Smooth muscle cell (in vitro differentiated cells): ENCODE results near the gene CPNE9. TPM values are rescaled to one million over a fixed set of nuclear protein-coding genes. Genes with fewer than 3 reads are reported as not detected.

Experiments used
- DNase-seq: peaks from one replicate; lab custom pipeline; 2025; ENCODE audit not compliant: unreplicated experiment; lab: John Stamatoyannopoulos, UW
- H2AFZ ChIP-seq: fragments of 200-600 bp; sonication (generic); 2 replicates; pipeline ENCODE4 v1.6.0; 2016; ENCODE audit warnings: antibody characterized with exemption, low read depth, mild to moderate bottlenecking
- H3F3A ChIP-seq: fragments of 200-600 bp; sonication (generic); 2 replicates; pipeline ENCODE4 v1.6.0; 2017; ENCODE audit warnings: antibody characterized with exemption, low read depth
- H3K27ac ChIP-seq: fragments of 200-600 bp; sonication (generic); 2 replicates; pipeline ENCODE4 v1.5.1; 2016; ENCODE audit warnings: low read depth, mild to moderate bottlenecking
- H3K27me3 ChIP-seq: fragments of 200-600 bp; sonication (generic); 2 replicates; pipeline ENCODE4 v1.6.1; 2016; ENCODE audit warnings: low read depth, mild to moderate bottlenecking
- H3K36me3 ChIP-seq: fragments of 200-600 bp; sonication (generic); 2 replicates; pipeline ENCODE4 v1.5.1; 2016; ENCODE audit warnings: low read depth
- H3K4me1 ChIP-seq: fragments of 200-600 bp; sonication (generic); 2 replicates; pipeline ENCODE4 v1.5.1; 2016; ENCODE audit warnings: low read depth
- H3K4me2 ChIP-seq: fragments of 200-600 bp; sonication (generic); 2 replicates; pipeline ENCODE4 v1.6.0; 2016; ENCODE audit warnings: mild to moderate bottlenecking
- H3K4me3 ChIP-seq: fragments of 200-600 bp; sonication (generic); 2 replicates; pipeline ENCODE4 v1.5.1; 2016; ENCODE audit warnings: mild to moderate bottlenecking
- H3K79me2 ChIP-seq: fragments of 200-600 bp; sonication (generic); 2 replicates; pipeline ENCODE4 v1.6.0; 2016; ENCODE audit warnings: low read depth, mild to moderate bottlenecking
- H3K9ac ChIP-seq: fragments of 200-600 bp; sonication (generic); 2 replicates; pipeline ENCODE4 v1.6.0; 2016; ENCODE audit warnings: low read depth
- H3K9me3 ChIP-seq: fragments of 200-600 bp; sonication (generic); replicated peaks from 2 replicates; pipeline ENCODE4 v1.5.1; 2016; ENCODE audit warnings: low read depth
- H4K20me1 ChIP-seq: fragments of 200-600 bp; sonication (generic); 2 replicates; pipeline ENCODE4 v1.6.0; 2016; ENCODE audit warnings: low read depth
- CTCF ChIP-seq: fragments of 200-600 bp; sonication (generic); IDR thresholded peaks from 2 replicates; pipeline ENCODE4 v1.5.1; 2017; ENCODE audit warnings: borderline replicate concordance, mild to moderate bottlenecking, antibody characterized with exemption; ENCODE audit not compliant: insufficient read depth, poor library complexity, severe bottlenecking
- WGBS: methylation state at CpG from one replicate; pipeline ENCODE4 v1.1.7; 2016; ENCODE audit warnings: low lambda C conversion rate; 5-methylcytosine and 5-hydroxymethylcytosine counted together
- polyA plus RNA-seq: library from polyadenylated mRNA; unstranded; fragments of >200 nt; fragmentation: Nextera tagmentation; extraction: Ambion mirVana; gene quantifications from 2 replicates; pipeline ENCODE4 v1.2.1, GENCODE V29; 2016
- total RNA-seq: library from RNA; depleted of rRNA; stranded (reverse); fragments of >200 nt; gene quantifications from 2 replicates; pipeline ENCODE4 v1.2.3, GENCODE V29; 2014

The CPNE9 gene
- total and polyA plus RNA-seq, 2 experiments from 2014 or later = not detected

GRCh38 chr3:9777694-9778021 is 74.0 kb downstream of the CPNE9 start:
- Histone ChIP-seq H3K9me3 (no peaks in the 10 kb centered on the region), H3K79me2 (no peaks in the 10 kb centered on the region), H3K4me3 (no peak overlapping the region), H3F3A (no peaks in the 10 kb centered on the region), H4K20me1 (peaks cover 7% of the 10 kb centered on the region), H3K36me3 (no peaks in the 10 kb centered on the region), H3K27ac (no peak overlapping the region), H3K9ac (no peak overlapping the region), H3K4me2 (no peak overlapping the region), H2AFZ (no peak overlapping the region), H3K27me3 (no peaks in the 10 kb centered on the region), H3K4me1 (no peaks in the 10 kb centered on the region)
- no peak for DNase-seq
- 94% methylated on average over 1 of the region's 1 CpG for WGBS
- TF ChIP-seq CTCF = no peak

- no peak for DNase-seq
- no peak overlapping the region for H3K4me2 ChIP-seq
- no peak for TF ChIP-seq CTCF
Measured at GRCh38 chr3:9778143-9779074, 74.8 kb downstream of the CPNE9 start.

GRCh38 chr3:9779075-9779593 is 75.5 kb downstream of the CPNE9 start:
- no peak for DNase-seq
- TF ChIP-seq CTCF = no peak
- H3F3A ChIP-seq = no peaks in the 10 kb centered on the region
- H3K9ac ChIP-seq = no peak overlapping the region
- no peaks in the 10 kb centered on the region for H3K36me3 ChIP-seq
- WGBS = 95% methylated on average over 6 of the region's 6 CpGs
- H3K27me3 ChIP-seq = no peaks in the 10 kb centered on the region
- no peak overlapping the region for H2AFZ ChIP-seq
- peaks cover 7% of the 10 kb centered on the region for H4K20me1 ChIP-seq
- no peak overlapping the region for H3K4me2 ChIP-seq
- H3K4me1 ChIP-seq = no peaks in the 10 kb centered on the region
- H3K79me2 ChIP-seq = no peaks in the 10 kb centered on the region
- no peak overlapping the region for H3K27ac ChIP-seq
- H3K4me3 ChIP-seq = no peak overlapping the region
- H3K9me3 ChIP-seq = no peaks in the 10 kb centered on the region

More at GRCh38 chr3:9778143-9779074, 74.8 kb downstream of the CPNE9 start:
- H3K79me2 ChIP-seq = no peaks in the 10 kb centered on the region
- no peaks in the 10 kb centered on the region for H3K4me1 ChIP-seq
- peak overlapping the region; percentile 17 for H3K27ac ChIP-seq
- H3K36me3 ChIP-seq = no peaks in the 10 kb centered on the region
- no peak overlapping the region for H2AFZ ChIP-seq
- H3K9me3 ChIP-seq = no peaks in the 10 kb centered on the region
- peaks cover 7% of the 10 kb centered on the region for H4K20me1 ChIP-seq
- H3K27me3 ChIP-seq = no peaks in the 10 kb centered on the region
- no peak overlapping the region for H3K9ac ChIP-seq
- H3K4me3 ChIP-seq = no peak overlapping the region
- H3F3A ChIP-seq = no peaks in the 10 kb centered on the region
- whole genome bisulfite sequencing = 96% methylated on average over 5 of the region's 5 CpGs

Other genes with a start within 250 kb of the CPNE9 start
- not detected in 2 replicates for gene LHFPL4, start 150.0 kb upstream of the CPNE9 start, total RNA-seq
- 0.08 and 0.48 TPM in 2 replicates for gene LHFPL4, start 150.0 kb upstream of the CPNE9 start, polyA plus RNA-seq
- gene MTMR14, start 54.3 kb upstream of the CPNE9 start, total RNA-seq = 13.6 and 14.0 TPM in 2 replicates
- gene MTMR14, start 54.3 kb upstream of the CPNE9 start, polyA plus RNA-seq = 21.5 and 24.3 TPM in 2 replicates
- gene BRPF1, start 27.9 kb downstream of the CPNE9 start, total RNA-seq = 11.5 and 13.9 TPM in 2 replicates
- 14.3 and 17.1 TPM in 2 replicates for gene BRPF1, start 27.9 kb downstream of the CPNE9 start, polyA plus RNA-seq
- 13.4 and 16.0 TPM in 2 replicates for gene OGG1, start 46.1 kb downstream of the CPNE9 start, total RNA-seq
- 22.3 and 24.6 TPM in 2 replicates for gene OGG1, start 46.1 kb downstream of the CPNE9 start, polyA plus RNA-seq
- gene CAMK1, start 66.1 kb downstream of the CPNE9 start, total RNA-seq = 3.9 and 6.4 TPM in 2 replicates
- gene CAMK1, start 66.1 kb downstream of the CPNE9 start, polyA plus RNA-seq = 6.3 and 10.9 TPM in 2 replicates
- gene TADA3, start 88.6 kb downstream of the CPNE9 start, total RNA-seq = 50.9 and 51.8 TPM in 2 replicates
- gene TADA3, start 88.6 kb downstream of the CPNE9 start, polyA plus RNA-seq = 72.5 and 79.6 TPM in 2 replicates
- 93.9 and 143 TPM in 2 replicates for gene ARPC4, start 89.2 kb downstream of the CPNE9 start, total RNA-seq
- gene ARPC4, start 89.2 kb downstream of the CPNE9 start, polyA plus RNA-seq = 128 and 130 TPM in 2 replicates
- 16.4 and 29.5 TPM in 2 replicates for gene TTLL3, start 106.4 kb downstream of the CPNE9 start, total RNA-seq
- 25.6 and 37.6 TPM in 2 replicates for gene TTLL3, start 106.4 kb downstream of the CPNE9 start, polyA plus RNA-seq
- gene RPUSD3, start 140.2 kb downstream of the CPNE9 start, total RNA-seq = 49.7 and 62.8 TPM in 2 replicates
- gene RPUSD3, start 140.2 kb downstream of the CPNE9 start, polyA plus RNA-seq = 84.6 and 106 TPM in 2 replicates
- not detected in 2 replicates for gene CIDEC, start 176.4 kb downstream of the CPNE9 start, total RNA-seq
- not detected in 2 replicates for gene CIDEC, start 176.4 kb downstream of the CPNE9 start, polyA plus RNA-seq
- gene JAGN1, start 186.8 kb downstream of the CPNE9 start, total RNA-seq = 32.3 and 36.8 TPM in 2 replicates
- gene JAGN1, start 186.8 kb downstream of the CPNE9 start, polyA plus RNA-seq = 37.3 and 49.8 TPM in 2 replicates
- 2.6 and 4.9 TPM in 2 replicates for gene IL17RE, start 199.0 kb downstream of the CPNE9 start, total RNA-seq
- 0.32 and 3.4 TPM in 2 replicates for gene IL17RE, start 199.0 kb downstream of the CPNE9 start, polyA plus RNA-seq
- 27.0 and 37.3 TPM in 2 replicates for gene IL17RC, start 213.3 kb downstream of the CPNE9 start, total RNA-seq
- 36.7 and 41.3 TPM in 2 replicates for gene IL17RC, start 213.3 kb downstream of the CPNE9 start, polyA plus RNA-seq
- 25.8 and 26.4 TPM in 2 replicates for gene CRELD1, start 230.0 kb downstream of the CPNE9 start, total RNA-seq
- gene CRELD1, start 230.0 kb downstream of the CPNE9 start, polyA plus RNA-seq = 55.9 and 68.6 TPM in 2 replicates
- 0.85 and 1.3 TPM in 2 replicates for gene PRRT3, start 248.6 kb downstream of the CPNE9 start, total RNA-seq
- 2.4 and 4.2 TPM in 2 replicates for gene PRRT3, start 248.6 kb downstream of the CPNE9 start, polyA plus RNA-seq